Stimulated activated naive B cell treated with anti-CD40 and anti-IgM and Interleukin-4, amounts not matched to agents 10 μg/mL and 1 μg/mL and 100 μg/mL, for 72 hours (primary cell): ENCODE data around the gene GPR27.
A peak's percentile ranks its signal among the peaks of the same experiment; 100 is the strongest.

ENCODE experiments used
- ATAC-seq, 2 donors: fragments of 150-1000 bp; cut with Tn5 transposase; replicated peaks; 2 replicates each; pipeline ENCODE4 v1.10.0; 2021; ENCODE audit warnings: moderate library complexity in 1 of 2
- DNase-seq: peaks from one replicate; pipeline ENCODE4 v3.0.0; 2021
- H3K27ac Mint-ChIP-seq: one replicate; pipeline ENCODE4 v1.8.0; 2022; ENCODE audit warnings: mild to moderate bottlenecking, mixed read lengths
- H3K27me3 Mint-ChIP-seq, 2 donors: one replicate each; pipeline ENCODE4 v1.8.0; 2022; ENCODE audit warnings: mixed read lengths in 2 of 2
- H3K36me3 Mint-ChIP-seq, 2 donors: one replicate each; pipeline ENCODE4 v1.8.0; 2022; ENCODE audit warnings: mixed read lengths in 2 of 2, mild to moderate bottlenecking in 1 of 2
- H3K4me1 Mint-ChIP-seq, 2 donors: one replicate each; pipeline ENCODE4 v1.8.0; 2022; ENCODE audit warnings: mixed read lengths in 2 of 2, mild to moderate bottlenecking in 1 of 2
- H3K4me3 Mint-ChIP-seq, 2 donors: one replicate each; pipeline ENCODE4 v1.8.0; 2022; ENCODE audit warnings: mild to moderate bottlenecking in 2 of 2, mixed read lengths in 2 of 2, moderate library complexity in 1 of 2
- H3K9me3 Mint-ChIP-seq, 2 donors: one replicate each; pipeline ENCODE4 v1.8.0; 2022; ENCODE audit warnings: mixed read lengths in 2 of 2, mild to moderate bottlenecking in 1 of 2

Gene GPR27

GRCh38 chr3:71785532-71786216, 32.0 kb downstream of the GPR27 start:
- H3K9me3 Mint-ChIP-seq, result no peaks in the 10 kb centered on the region
- peak overlapping the region; percentile 59 for H3K27ac Mint-ChIP-seq
- H3K36me3 Mint-ChIP-seq, result no peaks in the 10 kb centered on the region
- peaks cover 9 to 21% of the 10 kb centered on the region in 2 donors for H3K4me1 Mint-ChIP-seq
- DNase-seq (no peak), ATAC-seq (no peak)
- H3K27me3 Mint-ChIP-seq, result peaks cover 39 to 41% of the 10 kb centered on the region in 2 donors
- H3K4me3 Mint-ChIP-seq, result peak overlapping the region; percentile 74 to 81

- Mint-ChIP-seq H3K4me3 (peak overlapping the region; percentile 74 to 81), H3K4me1 (peaks cover 9 to 21% of the 10 kb centered on the region in 2 donors), H3K36me3 (no peaks in the 10 kb centered on the region), H3K9me3 (no peaks in the 10 kb centered on the region), H3K27me3 (peaks cover 37 to 41% of the 10 kb centered on the region in 2 donors), H3K27ac (peak overlapping the region; percentile 59)
- no peak for DNase-seq
- ATAC-seq, result no peak
Observed at GRCh38 chr3:71786217-71786549, 32.5 kb downstream of the GPR27 start.

- no peak for ATAC-seq
- Mint-ChIP-seq H3K36me3 (no peaks in the 10 kb centered on the region), H3K27me3 (peaks cover 33 to 41% of the 10 kb centered on the region in 2 donors), H3K9me3 (no peaks in the 10 kb centered on the region), H3K4me3 (no peak overlapping the region), H3K27ac (no peak overlapping the region), H3K4me1 (peaks cover 9 to 21% of the 10 kb centered on the region in 2 donors)
- no peak for DNase-seq
Observed at GRCh38 chr3:71786551-71786950, 32.9 kb downstream of the GPR27 start.

GRCh38 chr3:71787851-71788405, 34.3 kb downstream of the GPR27 start:
- Mint-ChIP-seq H3K27ac (no peak overlapping the region), H3K27me3 (peaks cover 33 to 41% of the 10 kb centered on the region in 2 donors), H3K4me1 (peaks cover 9 to 21% of the 10 kb centered on the region in 2 donors), H3K9me3 (no peaks in the 10 kb centered on the region), H3K36me3 (no peaks in the 10 kb centered on the region), H3K4me3 (no peak overlapping the region)
- no peak for ATAC-seq
- no peak for DNase-seq

- Mint-ChIP-seq H3K4me1 (peaks cover 5 to 12% of the 10 kb centered on the region in 2 donors), H3K27ac (no peak overlapping the region), H3K27me3 (peaks cover 28 to 30% of the 10 kb centered on the region in 2 donors), H3K9me3 (no peaks in the 10 kb centered on the region), H3K4me3 (no peak overlapping the region), H3K36me3 (no peaks in the 10 kb centered on the region)
- no peak for ATAC-seq
- no peak for DNase-seq
Observed at GRCh38 chr3:71789922-71790321, 36.3 kb downstream of the GPR27 start.

GRCh38 chr3:71791634-71792033, 38.0 kb downstream of the GPR27 start:
- Mint-ChIP-seq H3K4me3 (no peak overlapping the region), H3K27me3 (peaks cover 23 to 30% of the 10 kb centered on the region in 2 donors), H3K4me1 (no peaks in the 10 kb centered on the region), H3K9me3 (no peaks in the 10 kb centered on the region), H3K27ac (no peak overlapping the region), H3K36me3 (no peaks in the 10 kb centered on the region)
- DNase-seq, result no peak
- ATAC-seq, result no peak

GRCh38 chr3:71796290-71796689, 42.6 kb downstream of the GPR27 start:
- H3K36me3 Mint-ChIP-seq, result no peaks in the 10 kb centered on the region
- no peak for ATAC-seq
- H3K4me3 Mint-ChIP-seq, result no peak overlapping the region
- H3K9me3 Mint-ChIP-seq, result no peaks in the 10 kb centered on the region
- H3K27me3 Mint-ChIP-seq, result peaks cover 9 to 19% of the 10 kb centered on the region in 2 donors
- no peaks in the 10 kb centered on the region for H3K4me1 Mint-ChIP-seq
- H3K27ac Mint-ChIP-seq, result no peak overlapping the region
- no peak for DNase-seq

GRCh38 chr3:71797455-71797854, 43.8 kb downstream of the GPR27 start:
- Mint-ChIP-seq H3K4me3 (no peak overlapping the region), H3K9me3 (no peaks in the 10 kb centered on the region), H3K4me1 (no peaks in the 10 kb centered on the region), H3K36me3 (no peaks in the 10 kb centered on the region), H3K27me3 (peaks cover 20 to 26% of the 10 kb centered on the region in 2 donors), H3K27ac (no peak overlapping the region)
- no peak for ATAC-seq
- DNase-seq, result no peak

GRCh38 chr3:71800023-71800422, 46.4 kb downstream of the GPR27 start:
- ATAC-seq (no peak), DNase-seq (no peak)
- H3K4me3 Mint-ChIP-seq, result no peak overlapping the region
- H3K9me3 Mint-ChIP-seq, result no peaks in the 10 kb centered on the region
- H3K4me1 Mint-ChIP-seq, result no peaks in the 10 kb centered on the region
- H3K36me3 Mint-ChIP-seq, result no peaks in the 10 kb centered on the region
- no peak overlapping the region for H3K27ac Mint-ChIP-seq
- peaks cover 29 to 33% of the 10 kb centered on the region in 2 donors for H3K27me3 Mint-ChIP-seq

GRCh38 chr3:71801986-71802385, 48.3 kb downstream of the GPR27 start:
- DNase-seq (no peak), ATAC-seq (no peak)
- Mint-ChIP-seq H3K27ac (no peak overlapping the region), H3K9me3 (no peaks in the 10 kb centered on the region), H3K4me1 (no peaks in the 10 kb centered on the region), H3K36me3 (no peaks in the 10 kb centered on the region), H3K27me3 (peaks cover 20 to 21% of the 10 kb centered on the region in 2 donors), H3K4me3 (no peak overlapping the region)

- Mint-ChIP-seq H3K4me3 (no peak overlapping the region), H3K4me1 (no peaks in the 10 kb centered on the region), H3K27ac (no peak overlapping the region), H3K36me3 (no peaks in the 10 kb centered on the region), H3K9me3 (no peaks in the 10 kb centered on the region), H3K27me3 (peaks cover 20 to 21% of the 10 kb centered on the region in 2 donors)
- ATAC-seq, result no peak
- DNase-seq, result no peak
Observed at GRCh38 chr3:71803248-71803647, 49.6 kb downstream of the GPR27 start.

GRCh38 chr3:71805199-71805598, 51.5 kb downstream of the GPR27 start:
- no peaks in the 10 kb centered on the region for H3K4me1 Mint-ChIP-seq
- DNase-seq, result no peak
- no peaks in the 10 kb centered on the region for H3K36me3 Mint-ChIP-seq
- ATAC-seq, result peak in 1 of 2 donors; percentile 19
- H3K4me3 Mint-ChIP-seq, result no peak overlapping the region
- no peak overlapping the region for H3K27ac Mint-ChIP-seq
- peaks cover 15 to 20% of the 10 kb centered on the region in 2 donors for H3K27me3 Mint-ChIP-seq
- no peaks in the 10 kb centered on the region for H3K9me3 Mint-ChIP-seq

GRCh38 chr3:71805691-71806090, 52.0 kb downstream of the GPR27 start:
- DNase-seq (no peak), ATAC-seq (no peak)
- Mint-ChIP-seq H3K27me3 (peaks cover 15 to 20% of the 10 kb centered on the region in 2 donors), H3K4me3 (no peak overlapping the region), H3K9me3 (no peaks in the 10 kb centered on the region), H3K27ac (no peak overlapping the region), H3K36me3 (no peaks in the 10 kb centered on the region), H3K4me1 (no peaks in the 10 kb centered on the region)
